ENCODE data around the gene TRIM61. TPM values are rescaled to one million over a fixed set of nuclear protein-coding genes. Genes with fewer than 3 reads are reported as not detected.
"Not testable (repeated sequence)": the region's sequence is repeated elsewhere in the genome, so short reads cannot be mapped to it uniquely, and the experiment has no call there.

The TRIM61 gene
- total RNA-seq, 2 donors from 2014 or later: 3.6 to 4.6 TPM

- no peak for ATAC-seq
- H3K4me3 Mint-ChIP-seq: no peak overlapping the region
- peaks cover 21 to 40% of the 10 kb centered on the region in 2 donors for H3K27me3 Mint-ChIP-seq
- DNase-seq (ENCODE audit: low spot score): no peak
- H3K27ac Mint-ChIP-seq: no peak overlapping the region
- no peaks in the 10 kb centered on the region for H3K9me3 Mint-ChIP-seq
- no peaks in the 10 kb centered on the region for H3K36me3 Mint-ChIP-seq
- H3K4me1 Mint-ChIP-seq (ENCODE audit: low read depth in 2 of 2): no peaks in the 10 kb centered on the region
These were observed 28.5 kb downstream of the TRIM61 start for GRCh38 chr4:164948975-164949374.

DNA sequence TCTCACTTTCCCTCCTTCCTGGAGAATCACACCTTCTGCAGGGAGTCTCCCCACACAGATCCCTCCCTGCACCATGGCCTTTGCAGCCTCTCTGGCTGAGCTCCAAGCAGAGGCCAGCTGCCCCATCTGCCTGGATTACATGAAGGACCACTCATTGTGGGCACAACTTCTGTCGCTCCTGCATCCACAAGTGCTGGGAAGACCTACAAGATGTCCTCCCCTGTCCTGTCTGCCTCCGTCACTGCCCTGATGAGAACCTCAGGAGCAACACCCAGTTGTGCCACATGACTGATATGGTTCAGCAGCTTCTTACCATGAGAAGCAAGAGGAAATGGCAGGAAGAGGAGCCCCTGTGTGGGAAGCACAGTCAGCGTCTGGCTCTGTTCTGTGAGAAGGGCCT is 29.5 kb downstream of the TRIM61 start:
- not testable (repeated sequence) for H3K27ac Mint-ChIP-seq; DNase-seq (ENCODE audit: low spot score); H3K4me3 Mint-ChIP-seq; ATAC-seq; H3K4me1 Mint-ChIP-seq (ENCODE audit: low read depth in 2 of 2); H3K36me3 Mint-ChIP-seq; H3K9me3 Mint-ChIP-seq
- H3K27me3 Mint-ChIP-seq: peaks cover 22 to 39% of the 10 kb centered on the region in 2 donors

DNA sequence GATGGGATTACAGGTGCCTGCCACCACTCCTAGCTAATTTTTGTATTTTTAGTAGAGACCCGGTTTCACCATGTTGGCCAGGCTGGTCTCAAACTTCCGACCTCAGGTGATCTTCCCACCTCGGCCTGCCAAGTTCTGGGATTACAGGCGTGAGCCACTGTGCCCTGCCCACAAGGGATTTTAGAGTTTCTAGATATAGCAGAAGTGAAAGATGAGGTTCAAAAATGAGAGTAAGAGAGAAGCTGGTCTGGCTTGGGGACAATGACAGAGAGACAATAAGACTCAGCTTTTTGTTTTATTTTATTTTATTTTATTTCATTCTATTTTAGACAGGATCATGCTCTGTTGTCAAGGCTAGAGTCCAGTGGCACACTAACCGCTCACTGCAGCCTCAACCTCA is 30.6 kb downstream of the TRIM61 start:
- DNase-seq (ENCODE audit: low spot score) (no peak), ATAC-seq (no peak)
- H3K4me3 Mint-ChIP-seq: no peak overlapping the region
- no peaks in the 10 kb centered on the region for H3K9me3 Mint-ChIP-seq
- peaks cover 24 to 36% of the 10 kb centered on the region in 2 donors for H3K27me3 Mint-ChIP-seq
- no peak overlapping the region for H3K27ac Mint-ChIP-seq
- H3K36me3 Mint-ChIP-seq: no peaks in the 10 kb centered on the region
- H3K4me1 Mint-ChIP-seq (ENCODE audit: low read depth in 2 of 2): no peaks in the 10 kb centered on the region

GRCh38 chr4:164945146-164945545 is 32.3 kb downstream of the TRIM61 start:
- H3K36me3 Mint-ChIP-seq: no peaks in the 10 kb centered on the region
- no peak overlapping the region for H3K4me3 Mint-ChIP-seq
- ATAC-seq: no peak
- peaks cover 19 to 26% of the 10 kb centered on the region in 2 donors for H3K27me3 Mint-ChIP-seq
- DNase-seq (ENCODE audit: low spot score): no peak
- H3K27ac Mint-ChIP-seq: no peak overlapping the region
- no peaks in the 10 kb centered on the region for H3K4me1 Mint-ChIP-seq (ENCODE audit: low read depth in 2 of 2)
- H3K9me3 Mint-ChIP-seq: no peaks in the 10 kb centered on the region

GRCh38 chr4:164943192-164943591 is 34.3 kb downstream of the TRIM61 start:
- H3K4me3 Mint-ChIP-seq: no peak overlapping the region
- no peaks in the 10 kb centered on the region for H3K9me3 Mint-ChIP-seq
- no peak overlapping the region for H3K27ac Mint-ChIP-seq
- H3K27me3 Mint-ChIP-seq: peaks cover 17 to 18% of the 10 kb centered on the region in 2 donors
- DNase-seq (ENCODE audit: low spot score) (no peak), ATAC-seq (no peak)
- no peaks in the 10 kb centered on the region for H3K36me3 Mint-ChIP-seq
- H3K4me1 Mint-ChIP-seq (ENCODE audit: low read depth in 2 of 2): no peaks in the 10 kb centered on the region

- Mint-ChIP-seq H3K4me1 (ENCODE audit: low read depth in 2 of 2) (no peaks in the 10 kb centered on the region), H3K27ac (no peak overlapping the region)
These were observed 39.7 kb downstream of the TRIM61 start for GRCh38 chr4:164937576-164938270.

GRCh38 chr4:164935865-164936606 is 41.4 kb downstream of the TRIM61 start:
- H3K36me3 Mint-ChIP-seq; DNase-seq (ENCODE audit: low spot score); H3K9me3 Mint-ChIP-seq; H3K4me1 Mint-ChIP-seq (ENCODE audit: low read depth in 2 of 2); H3K4me3 Mint-ChIP-seq; H3K27ac Mint-ChIP-seq; ATAC-seq: not testable (repeated sequence)
- H3K27me3 Mint-ChIP-seq: peaks cover 7 to 22% of the 10 kb centered on the region in 2 donors

More at GRCh38 chr4:164937576-164938270, 39.7 kb downstream of the TRIM61 start:
- Mint-ChIP-seq H3K27me3 (peaks cover 13 to 31% of the 10 kb centered on the region in 2 donors), H3K9me3 (no peaks in the 10 kb centered on the region), H3K36me3 (no peaks in the 10 kb centered on the region), H3K4me3 (no peak overlapping the region)
- DNase-seq (ENCODE audit: low spot score) (no peak), ATAC-seq (no peak)

- peaks cover 5 to 22% of the 10 kb centered on the region in 2 donors for H3K27me3 Mint-ChIP-seq
- no peak overlapping the region for H3K4me3 Mint-ChIP-seq
- no peaks in the 10 kb centered on the region for H3K9me3 Mint-ChIP-seq
- DNase-seq (ENCODE audit: low spot score): no peak
- no peaks in the 10 kb centered on the region for H3K4me1 Mint-ChIP-seq (ENCODE audit: low read depth in 2 of 2)
- no peak overlapping the region for H3K27ac Mint-ChIP-seq
- H3K36me3 Mint-ChIP-seq: no peaks in the 10 kb centered on the region
- peak in 1 of 2 donors; percentile 20 for ATAC-seq
These were observed 42.1 kb downstream of the TRIM61 start for GRCh38 chr4:164935363-164935762.

DNA sequence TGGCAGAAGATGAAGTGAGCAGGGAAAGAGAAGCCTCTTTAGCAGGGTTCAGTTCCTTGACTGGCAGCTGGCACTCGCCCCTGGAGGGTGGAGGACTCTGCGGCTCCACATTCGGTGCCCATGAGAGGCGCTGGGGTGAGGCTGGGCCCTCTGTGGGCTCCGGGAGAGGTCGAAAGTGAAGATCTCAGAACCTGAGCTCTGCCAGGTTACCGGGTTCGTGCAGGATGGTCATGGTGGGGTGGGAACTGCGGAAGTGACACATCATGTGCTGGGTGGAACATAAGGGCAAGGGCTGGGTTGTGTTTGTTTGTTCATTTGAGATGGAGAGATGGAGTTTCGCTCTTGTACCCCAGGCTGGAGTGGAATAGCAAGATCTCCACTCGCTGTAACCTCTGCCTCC is 44.2 kb downstream of the TRIM61 start:
- Mint-ChIP-seq H3K27me3 (peaks cover 5 to 22% of the 10 kb centered on the region in 2 donors), H3K36me3 (no peaks in the 10 kb centered on the region), H3K4me1 (ENCODE audit: low read depth in 2 of 2) (no peaks in the 10 kb centered on the region), H3K9me3 (no peaks in the 10 kb centered on the region), H3K4me3 (no peak overlapping the region), H3K27ac (no peak overlapping the region)
- DNase-seq (ENCODE audit: low spot score) (no peak), ATAC-seq (no peak)

- no peak for ATAC-seq
- H3K9me3 Mint-ChIP-seq: no peaks in the 10 kb centered on the region
These were observed 45.7 kb downstream of the TRIM61 start for GRCh38 chr4:164931551-164932324.

DNA sequence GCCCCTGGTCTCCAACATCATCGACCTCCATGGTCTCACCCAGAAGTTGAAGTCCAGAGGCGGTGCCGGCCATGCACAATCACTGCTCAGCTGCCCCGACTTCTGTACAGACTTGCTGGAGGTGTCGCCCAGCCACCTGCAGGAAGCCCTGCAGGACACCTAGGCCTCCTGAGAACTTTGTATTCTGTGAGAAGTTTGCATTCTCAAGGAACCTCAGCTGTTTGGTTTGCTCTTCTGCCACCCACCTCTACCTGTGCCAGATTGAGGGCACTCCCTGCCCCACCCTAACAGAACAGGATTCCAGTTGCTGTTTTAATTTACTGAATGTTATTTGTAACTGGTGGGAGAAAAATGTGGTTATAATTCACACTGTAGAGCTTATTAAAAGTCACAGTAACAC is 46.8 kb downstream of the TRIM61 start:
- Mint-ChIP-seq H3K9me3 (no peaks in the 10 kb centered on the region), H3K4me1 (ENCODE audit: low read depth in 2 of 2) (no peaks in the 10 kb centered on the region)
- no peak for ATAC-seq

More at GRCh38 chr4:164931551-164932324, 45.7 kb downstream of the TRIM61 start:
- Mint-ChIP-seq H3K4me1 (ENCODE audit: low read depth in 2 of 2) (no peaks in the 10 kb centered on the region), H3K4me3 (no peak overlapping the region), H3K27me3 (peaks cover 0 to 10% of the 10 kb centered on the region in 2 donors), H3K27ac (no peak overlapping the region), H3K36me3 (no peaks in the 10 kb centered on the region)
- DNase-seq (ENCODE audit: low spot score): no peak

GRCh38 chr4:164927101-164927500 is 50.4 kb downstream of the TRIM61 start:
- not testable (repeated sequence) for H3K4me1 Mint-ChIP-seq (ENCODE audit: low read depth in 2 of 2); DNase-seq (ENCODE audit: low spot score); H3K4me3 Mint-ChIP-seq; H3K27ac Mint-ChIP-seq; H3K36me3 Mint-ChIP-seq; H3K9me3 Mint-ChIP-seq; H3K27me3 Mint-ChIP-seq; ATAC-seq

More for the DNA sequence above, 46.8 kb downstream of the TRIM61 start:
- H3K27ac Mint-ChIP-seq: no peak overlapping the region
- H3K4me3 Mint-ChIP-seq: no peak overlapping the region
- no peaks in the 10 kb centered on the region for H3K36me3 Mint-ChIP-seq
- DNase-seq (ENCODE audit: low spot score): no peak
- H3K27me3 Mint-ChIP-seq: peaks cover 0 to 11% of the 10 kb centered on the region in 2 donors

DNA sequence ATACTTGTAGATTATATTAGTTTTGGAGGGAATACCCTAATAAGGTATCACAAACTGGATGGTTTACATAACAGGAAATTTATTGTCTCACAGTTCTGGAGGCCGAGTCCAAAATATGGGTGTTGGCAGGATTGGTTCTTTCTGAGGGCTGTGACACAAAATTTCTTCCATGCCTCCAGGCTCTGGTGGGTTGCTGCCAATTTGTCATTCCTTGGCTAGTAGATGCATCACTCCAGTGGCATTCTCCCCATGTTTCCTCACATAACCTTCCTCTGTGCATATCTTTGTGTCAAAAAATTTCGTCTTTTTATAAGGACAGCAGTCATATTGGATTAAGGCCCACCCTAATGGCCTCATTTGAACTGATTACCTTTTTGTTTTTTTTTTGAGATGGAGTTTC is 51.2 kb downstream of the TRIM61 start:
- H3K4me3 Mint-ChIP-seq: no peak overlapping the region
- H3K27ac Mint-ChIP-seq: no peak overlapping the region
- no peaks in the 10 kb centered on the region for H3K4me1 Mint-ChIP-seq (ENCODE audit: low read depth in 2 of 2)
- no peaks in the 10 kb centered on the region for H3K9me3 Mint-ChIP-seq
- peaks cover 3 to 5% of the 10 kb centered on the region in 2 donors for H3K27me3 Mint-ChIP-seq
- no peaks in the 10 kb centered on the region for H3K36me3 Mint-ChIP-seq
- DNase-seq (ENCODE audit: low spot score) (no peak), ATAC-seq (no peak)
